EH (cell line): Measurements from ENCODE around the gene C3orf38.
"Not testable (repeated sequence)": the region's sequence is repeated elsewhere in the genome, so short reads cannot be mapped to it uniquely, and the experiment has no call there.

Source experiments
- DNase-seq: peaks from one replicate; pipeline ENCODE4 v3.0.0-alpha.2; 2015; ENCODE audit warnings: low read depth

The C3orf38 gene

GRCh38 chr3:88152841-88153240, 3.1 kb downstream of the C3orf38 start:
- no peak for DNase-seq

DNA sequence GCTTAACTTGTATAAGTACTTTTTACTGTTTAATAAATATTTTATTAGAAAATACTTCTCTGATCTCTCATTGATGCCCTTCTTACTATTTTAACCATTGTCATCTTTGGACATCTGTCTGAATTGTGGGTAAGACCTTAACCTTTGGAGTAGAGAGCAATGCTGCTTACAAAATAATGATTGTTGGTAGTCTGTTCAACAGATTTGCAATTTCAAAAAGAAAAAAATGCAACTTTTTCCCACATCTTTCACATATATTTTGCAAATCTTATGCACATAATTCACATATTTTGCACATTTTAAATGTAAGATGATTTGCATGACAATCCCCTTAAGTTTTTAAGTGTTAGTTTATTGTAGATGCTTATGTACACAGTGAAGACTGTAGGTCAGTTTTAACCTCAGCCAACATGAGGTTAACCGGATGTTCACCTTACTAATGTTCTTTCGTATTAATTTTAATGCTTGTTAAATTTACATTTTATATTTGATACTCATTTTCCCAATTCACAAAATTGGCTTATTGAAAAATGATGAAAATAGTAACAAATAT, 16.7 kb downstream of the C3orf38 start:
- no peak for DNase-seq

DNA sequence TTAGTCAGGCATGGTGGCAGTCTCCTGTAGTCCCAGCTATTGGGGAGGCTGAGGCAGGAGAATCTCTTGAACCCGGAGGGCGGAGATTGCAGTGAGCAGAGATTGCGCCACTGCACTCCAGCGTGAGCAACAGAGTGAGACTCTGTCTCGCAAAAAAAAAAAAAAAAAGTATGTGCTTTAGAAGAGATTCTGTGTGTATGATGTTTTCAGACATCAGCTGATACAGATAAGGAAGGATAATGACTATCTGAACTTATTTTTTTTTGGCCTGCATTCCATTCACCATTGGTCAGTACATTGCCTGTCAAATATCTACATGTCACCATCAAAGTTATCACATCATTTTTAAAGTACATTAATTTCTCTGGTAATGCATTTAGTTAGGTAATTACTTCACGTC, 17.4 kb downstream of the C3orf38 start:
- no peak for DNase-seq

DNA sequence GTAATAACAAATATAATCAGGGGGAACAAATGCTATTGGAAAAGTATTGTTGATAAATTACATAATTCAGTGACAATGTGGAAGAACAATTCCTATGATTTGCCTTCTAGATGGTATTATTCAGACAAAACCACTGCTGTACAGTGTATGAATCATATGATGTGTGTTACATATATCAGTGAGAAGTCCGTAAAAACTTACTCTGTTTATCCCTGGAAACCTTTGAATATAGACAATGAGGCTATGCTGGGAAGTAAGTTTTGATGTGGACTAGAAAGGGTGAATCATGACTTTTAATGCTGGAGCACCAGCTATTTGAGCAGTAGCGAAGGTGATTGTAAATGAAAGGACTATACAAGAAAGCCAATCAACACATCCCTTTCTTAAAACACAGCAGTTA, 17.9 kb downstream of the C3orf38 start:
- no peak for DNase-seq

DNA sequence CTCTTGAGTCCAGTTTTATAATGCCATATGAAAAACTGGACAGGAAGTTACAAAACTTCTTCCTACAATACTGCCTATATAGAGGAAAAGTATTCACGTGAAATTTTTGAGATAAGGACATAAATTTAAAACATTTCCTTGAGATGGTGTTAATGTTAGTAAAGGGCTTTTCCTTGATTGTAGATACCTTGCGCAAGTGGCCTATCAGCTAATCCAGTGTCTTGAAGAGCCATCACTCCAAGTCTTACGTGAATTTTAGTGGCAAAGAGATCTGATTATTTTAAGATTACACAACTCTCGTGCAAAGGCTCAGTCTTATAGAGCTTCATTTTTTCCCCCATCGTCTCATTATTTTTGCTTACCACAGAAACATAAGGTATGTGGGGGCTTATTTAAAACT, 18.4 kb downstream of the C3orf38 start:
- no peak for DNase-seq

GRCh38 chr3:88180398-88180999, 30.7 kb downstream of the C3orf38 start:
- peak; percentile 68 for DNase-seq

DNA sequence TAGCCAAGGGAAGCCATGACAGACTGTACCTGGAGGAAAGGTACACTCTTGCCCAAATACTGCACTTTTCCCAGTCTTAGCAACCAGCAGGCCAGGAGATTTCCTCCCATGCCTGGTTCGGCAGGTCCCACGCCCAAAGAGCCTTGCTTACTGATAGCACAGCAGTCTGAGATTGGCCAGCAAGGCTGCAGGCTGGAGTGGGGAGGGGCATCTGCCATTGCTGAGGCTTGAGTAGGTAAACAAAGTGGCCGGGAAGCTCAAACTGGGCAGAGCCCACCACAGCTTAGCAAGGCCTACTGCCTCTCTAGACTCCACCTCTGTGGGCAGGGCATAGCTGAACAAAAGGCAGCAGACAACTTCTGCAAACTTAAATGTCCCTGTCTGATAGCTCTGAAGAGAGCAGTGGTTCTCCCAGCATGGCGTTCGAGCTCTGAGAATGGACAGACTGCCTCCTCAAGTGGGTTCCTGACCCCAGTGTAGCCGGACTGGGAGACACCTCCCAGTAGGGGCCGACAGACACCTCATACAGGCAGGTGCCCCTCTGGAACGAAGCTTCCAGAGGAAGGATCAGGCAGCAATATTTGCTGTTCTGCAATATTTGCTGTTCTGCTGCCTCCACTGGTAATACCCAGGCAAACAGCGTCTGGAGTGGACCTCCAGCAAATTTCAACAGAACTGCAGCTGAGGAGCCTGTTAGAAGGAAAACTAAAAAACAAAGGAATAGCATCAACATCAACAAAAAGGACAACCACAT, 32.6 kb downstream of the C3orf38 start:
- DNase-seq: not testable (repeated sequence)

GRCh38 chr3:88188436-88188835, 38.7 kb downstream of the C3orf38 start:
- peak; percentile 17 for DNase-seq

- no peak for DNase-seq
Observed at GRCh38 chr3:88189361-88189810, 39.6 kb downstream of the C3orf38 start.

- DNase-seq: no peak
Observed at GRCh38 chr3:88191872-88192409, 42.2 kb downstream of the C3orf38 start.

GRCh38 chr3:88192631-88193030, 42.9 kb downstream of the C3orf38 start:
- DNase-seq: no peak

- peak; percentile 71 for DNase-seq
Observed at GRCh38 chr3:88195951-88196434, 46.2 kb downstream of the C3orf38 start.

DNA sequence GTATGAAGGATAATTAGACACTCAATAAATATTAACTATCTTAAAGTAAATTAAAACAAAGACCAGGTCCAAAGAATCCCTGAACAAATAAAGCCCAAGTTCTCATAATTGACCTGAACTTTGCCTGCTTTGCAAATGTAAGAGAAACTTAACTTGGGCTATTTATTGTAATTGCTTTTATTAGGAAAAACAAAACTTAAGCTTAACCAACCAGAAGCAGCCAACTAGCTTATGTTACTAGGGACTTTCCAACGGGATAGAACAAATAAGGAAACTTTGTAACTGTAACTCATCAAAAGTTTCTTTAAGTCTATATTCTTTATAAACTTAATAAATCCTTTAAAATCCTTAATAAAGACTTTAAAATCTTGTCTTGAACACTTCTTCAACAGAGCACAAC, 48.4 kb downstream of the C3orf38 start:
- DNase-seq: no peak

- DNase-seq: peak; percentile 65
Observed at GRCh38 chr3:88203642-88204055, 53.9 kb downstream of the C3orf38 start.
